ENCODE measurements around the gene TMC2. TPM values are rescaled to one million over a fixed set of nuclear protein-coding genes. Genes with fewer than 3 reads are reported as not detected.
A peak's percentile ranks its signal among the peaks of the same experiment; 100 is the strongest.
"Not testable (repeated sequence)": the region's sequence is repeated elsewhere in the genome, so short reads cannot be mapped to it uniquely, and the experiment has no call there.

Gene TMC2
- polyA plus RNA-seq, 4 donors = 0.10 to 0.37 TPM; not detected in 2

DNA sequence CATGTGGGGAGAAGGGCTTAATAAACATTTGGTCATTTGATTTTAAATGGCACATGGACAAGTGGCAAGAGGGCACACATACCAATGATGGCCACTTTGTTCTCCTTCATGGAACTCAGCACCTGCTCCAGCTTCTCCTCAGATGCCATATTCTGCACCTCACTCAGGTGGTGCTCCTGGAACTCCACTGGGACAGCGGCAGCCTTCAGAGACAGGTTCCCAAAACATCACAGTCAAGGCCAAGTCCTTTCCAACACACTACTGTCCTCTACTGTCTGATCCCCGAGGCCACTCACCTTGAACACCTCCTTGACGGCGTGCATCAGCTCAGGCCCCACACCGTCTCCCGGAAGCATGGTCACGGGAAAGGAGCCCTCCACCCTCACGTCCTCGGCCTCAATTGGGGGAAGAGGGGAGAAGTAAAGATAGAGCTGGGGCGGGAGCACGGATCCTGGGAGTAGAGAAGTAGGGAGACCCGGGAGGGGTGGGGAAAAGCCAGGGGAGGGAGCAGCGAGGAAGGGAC is 127.1 kb downstream of the TMC2 start:
- Histone ChIP-seq H3K27ac (ENCODE audit: low read depth in 1 of 3, low read length in 2 of 3) (peak overlapping the region; percentile 81 to 96 (median 88)), H3K36me3 (ENCODE audit: control insufficient read depth in 3 of 3, insufficient read depth in 2 of 3, low read depth in 1 of 3, low read length in 3 of 3) (peaks cover 0 to 32% (median 11%) of the 10 kb centered on the region in 3 donors), H3K27me3 (ENCODE audit: control insufficient read depth in 3 of 3, insufficient read depth in 3 of 3, low read length in 3 of 3) (peaks cover 0 to 3% (median 0%) of the 10 kb centered on the region in 3 donors), H3K9me3 (ENCODE audit: control insufficient read depth in 2 of 2, insufficient read depth in 1 of 2, low read depth in 1 of 2, low read length in 1 of 2) (no peaks in the 10 kb centered on the region), H3K4me3 (ENCODE audit: low read depth in 1 of 3, low read length in 3 of 3) (peak overlapping the region; percentile 72 to 85 (median 78)), H3K4me1 (ENCODE audit: control insufficient read depth in 3 of 3, insufficient read depth in 2 of 3, low read depth in 1 of 3, low read length in 2 of 3) (peaks cover 0 to 5% (median 4%) of the 10 kb centered on the region in 3 donors)
- 2 to 7% (median 4%) methylated on average over 13 of the region's 13 CpGs for WGBS, 3 donors
- DNase-seq = no peak
- no peak for FAIRE-seq

GRCh38 chr20:2663887-2664719 is 127.7 kb downstream of the TMC2 start, which contains the start of gene IDH3B:
IDH3B (minus strand) TSS chr20:2664216; CDS start chr20:2664188, 28 bp downstream.
- WGBS, 3 donors = 5 to 6% (median 6%) methylated on average over 48 to 49 of the region's 49 CpGs
- H3K4me1 ChIP-seq (ENCODE audit: control insufficient read depth in 3 of 3, insufficient read depth in 2 of 3, low read depth in 1 of 3, low read length in 2 of 3) = peaks cover 0 to 5% (median 4%) of the 10 kb centered on the region in 3 donors
- peak within 1 kb of the TSS; percentile 72 to 85 (median 78) for H3K4me3 ChIP-seq (ENCODE audit: low read depth in 1 of 3, low read length in 3 of 3)
- FAIRE-seq (no peak), DNase-seq (peak; percentile 90 to 96)
- peaks cover 0 to 26% (median 6%) of the 10 kb centered on the region in 3 donors for H3K36me3 ChIP-seq (ENCODE audit: control insufficient read depth in 3 of 3, insufficient read depth in 2 of 3, low read depth in 1 of 3, low read length in 3 of 3)
- H3K9me3 ChIP-seq (ENCODE audit: control insufficient read depth in 2 of 2, insufficient read depth in 1 of 2, low read depth in 1 of 2, low read length in 1 of 2) = no peaks in the 10 kb centered on the region
- peaks cover 0 to 8% (median 0%) of the 10 kb centered on the region in 3 donors for H3K27me3 ChIP-seq (ENCODE audit: control insufficient read depth in 3 of 3, insufficient read depth in 3 of 3, low read length in 3 of 3)
- H3K27ac ChIP-seq (ENCODE audit: low read depth in 1 of 3, low read length in 2 of 3) = peak within 1 kb of the TSS; percentile 81 to 96 (median 88)

DNA sequence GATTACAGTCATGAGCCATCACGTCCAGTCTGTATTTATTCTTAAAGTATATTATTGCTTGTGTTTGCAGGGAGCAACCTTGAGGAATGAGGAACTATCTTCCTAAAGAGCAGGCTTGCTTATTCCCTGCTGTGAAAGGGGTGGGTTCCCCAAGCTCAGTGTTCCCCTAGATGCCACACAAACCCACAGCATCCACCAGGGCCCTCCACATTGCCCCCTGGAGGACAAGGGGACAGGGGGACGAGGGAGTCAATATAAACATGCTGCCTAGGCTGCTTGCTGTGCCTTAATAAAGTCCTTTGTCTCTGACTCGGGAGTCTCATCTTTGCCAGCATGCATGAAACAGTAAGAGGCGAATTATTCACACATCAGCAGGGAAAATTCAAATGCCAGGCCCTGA is 135.6 kb downstream of the TMC2 start:
- no peak overlapping the region for H3K27ac ChIP-seq (ENCODE audit: low read depth in 1 of 3, low read length in 2 of 3)
- WGBS, 3 donors = 16 to 33% (median 26%) methylated on average over 4 of the region's 4 CpGs
- FAIRE-seq (no peak), DNase-seq (no peak)
- no peak overlapping the region for H3K4me3 ChIP-seq (ENCODE audit: low read depth in 1 of 3, low read length in 3 of 3)
- H3K27me3 ChIP-seq (ENCODE audit: control insufficient read depth in 3 of 3, insufficient read depth in 3 of 3, low read length in 3 of 3) = peaks cover 0 to 16% (median 0%) of the 10 kb centered on the region in 3 donors
- H3K4me1 ChIP-seq (ENCODE audit: control insufficient read depth in 3 of 3, insufficient read depth in 2 of 3, low read depth in 1 of 3, low read length in 2 of 3) = no peaks in the 10 kb centered on the region
- no peaks in the 10 kb centered on the region for H3K9me3 ChIP-seq (ENCODE audit: control insufficient read depth in 2 of 2, insufficient read depth in 1 of 2, low read depth in 1 of 2, low read length in 1 of 2)
- no peaks in the 10 kb centered on the region for H3K36me3 ChIP-seq (ENCODE audit: control insufficient read depth in 3 of 3, insufficient read depth in 2 of 3, low read depth in 1 of 3, low read length in 3 of 3)

- FAIRE-seq = no peak
- no peaks in the 10 kb centered on the region for H3K9me3 ChIP-seq (ENCODE audit: control insufficient read depth in 2 of 2, insufficient read depth in 1 of 2, low read depth in 1 of 2, low read length in 1 of 2)
- no peak for DNase-seq
- H3K4me3 ChIP-seq (ENCODE audit: low read depth in 1 of 3, low read length in 3 of 3) = no peak overlapping the region
- H3K27ac ChIP-seq (ENCODE audit: low read depth in 1 of 3, low read length in 2 of 3) = no peak overlapping the region
- H3K36me3 ChIP-seq (ENCODE audit: control insufficient read depth in 3 of 3, insufficient read depth in 2 of 3, low read depth in 1 of 3, low read length in 3 of 3) = no peaks in the 10 kb centered on the region
- H3K27me3 ChIP-seq (ENCODE audit: control insufficient read depth in 3 of 3, insufficient read depth in 3 of 3, low read length in 3 of 3) = peaks cover 0 to 16% (median 0%) of the 10 kb centered on the region in 3 donors
- WGBS, 3 donors = 67 to 70% (median 69%) methylated on average over 3 of the region's 3 CpGs
- no peaks in the 10 kb centered on the region for H3K4me1 ChIP-seq (ENCODE audit: control insufficient read depth in 3 of 3, insufficient read depth in 2 of 3, low read depth in 1 of 3, low read length in 2 of 3)
These were observed 136.1 kb downstream of the TMC2 start for GRCh38 chr20:2672446-2672845.

GRCh38 chr20:2673453-2673852 is 137.1 kb downstream of the TMC2 start:
- FAIRE-seq = no peak
- Histone ChIP-seq H3K9me3 (ENCODE audit: control insufficient read depth in 2 of 2, insufficient read depth in 1 of 2, low read depth in 1 of 2, low read length in 1 of 2) (no peaks in the 10 kb centered on the region), H3K36me3 (ENCODE audit: control insufficient read depth in 3 of 3, insufficient read depth in 2 of 3, low read depth in 1 of 3, low read length in 3 of 3) (no peaks in the 10 kb centered on the region), H3K27ac (ENCODE audit: low read depth in 1 of 3, low read length in 2 of 3) (no peak overlapping the region), H3K4me3 (ENCODE audit: low read depth in 1 of 3, low read length in 3 of 3) (no peak overlapping the region), H3K4me1 (ENCODE audit: control insufficient read depth in 3 of 3, insufficient read depth in 2 of 3, low read depth in 1 of 3, low read length in 2 of 3) (no peaks in the 10 kb centered on the region), H3K27me3 (ENCODE audit: control insufficient read depth in 3 of 3, insufficient read depth in 3 of 3, low read length in 3 of 3) (peaks cover 0 to 18% (median 0%) of the 10 kb centered on the region in 3 donors)
- 78 to 85% (median 79%) methylated on average over 4 of the region's 4 CpGs for WGBS, 3 donors
- no peak for DNase-seq

DNA sequence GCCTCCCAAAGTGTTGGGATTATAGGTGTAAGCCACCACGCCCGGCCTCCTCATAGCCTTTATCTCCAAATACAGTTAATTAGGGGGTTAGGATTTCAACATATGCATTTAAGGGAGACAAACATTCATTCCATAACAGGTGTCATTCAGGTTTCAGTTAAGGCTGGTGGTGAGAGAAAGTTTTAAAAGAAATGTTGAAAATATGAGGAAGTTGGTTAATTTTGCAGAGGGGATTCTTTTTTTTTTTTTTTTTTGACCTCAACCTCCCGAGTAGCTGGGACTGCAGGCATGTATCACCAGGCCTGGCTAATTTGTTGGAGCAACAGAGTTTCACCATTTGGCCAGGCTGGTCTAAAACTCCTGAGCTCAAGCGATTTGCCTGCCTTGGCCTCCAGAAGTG is 143.7 kb downstream of the TMC2 start:
- Histone ChIP-seq H3K27me3 (ENCODE audit: control insufficient read depth in 3 of 3, insufficient read depth in 3 of 3, low read length in 3 of 3) (peaks cover 0 to 5% (median 0%) of the 10 kb centered on the region in 3 donors), H3K4me1 (ENCODE audit: control insufficient read depth in 3 of 3, insufficient read depth in 2 of 3, low read depth in 1 of 3, low read length in 2 of 3) (no peaks in the 10 kb centered on the region), H3K27ac (ENCODE audit: low read depth in 1 of 3, low read length in 2 of 3) (no peak overlapping the region), H3K4me3 (ENCODE audit: low read depth in 1 of 3, low read length in 3 of 3) (no peak overlapping the region), H3K36me3 (ENCODE audit: control insufficient read depth in 3 of 3, insufficient read depth in 2 of 3, low read depth in 1 of 3, low read length in 3 of 3) (no peaks in the 10 kb centered on the region), H3K9me3 (ENCODE audit: control insufficient read depth in 2 of 2, insufficient read depth in 1 of 2, low read depth in 1 of 2, low read length in 1 of 2) (no peaks in the 10 kb centered on the region)
- FAIRE-seq (no peak), DNase-seq (no peak)
- WGBS, 3 donors = 71 to 76% (median 75%) methylated on average over 4 of the region's 4 CpGs

- FAIRE-seq; H3K4me3 ChIP-seq (ENCODE audit: low read depth in 1 of 3, low read length in 3 of 3); H3K4me1 ChIP-seq (ENCODE audit: control insufficient read depth in 3 of 3, insufficient read depth in 2 of 3, low read depth in 1 of 3, low read length in 2 of 3); H3K27ac ChIP-seq (ENCODE audit: low read depth in 1 of 3, low read length in 2 of 3); DNase-seq; H3K9me3 ChIP-seq (ENCODE audit: control insufficient read depth in 2 of 2, insufficient read depth in 1 of 2, low read depth in 1 of 2, low read length in 1 of 2); H3K36me3 ChIP-seq (ENCODE audit: control insufficient read depth in 3 of 3, insufficient read depth in 2 of 3, low read depth in 1 of 3, low read length in 3 of 3): not testable (repeated sequence)
- peaks cover 0 to 17% (median 0%) of the 10 kb centered on the region in 3 donors for H3K27me3 ChIP-seq (ENCODE audit: control insufficient read depth in 3 of 3, insufficient read depth in 3 of 3, low read length in 3 of 3)
- WGBS, 3 donors = 57 to 86% (median 80%) methylated on average over 3 of the region's 3 CpGs
These were observed 145.7 kb downstream of the TMC2 start for GRCh38 chr20:2682040-2682439.

DNA sequence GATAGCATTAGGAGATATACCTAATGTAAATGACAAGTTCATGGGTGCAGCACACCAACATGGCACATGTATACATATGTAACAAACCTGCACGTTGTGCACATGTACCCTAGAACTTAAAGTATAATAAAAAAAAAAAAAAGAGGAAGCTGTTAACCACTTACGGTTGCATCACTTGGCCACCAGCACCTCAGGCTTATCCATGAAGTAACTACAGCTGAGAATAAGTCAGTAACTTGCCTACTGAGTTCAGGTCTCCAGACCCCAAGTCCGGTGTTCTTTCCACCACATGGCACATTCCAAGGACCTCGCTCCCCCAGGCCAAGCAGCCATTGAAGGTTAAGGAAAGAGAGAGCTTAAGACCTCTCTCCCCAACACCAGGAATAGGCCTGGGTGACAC is 148.4 kb downstream of the TMC2 start:
- WGBS, 3 donors = 60 to 88% (median 65%) methylated on average over 3 to 4 of the region's 4 CpGs
- H3K9me3 ChIP-seq (ENCODE audit: control insufficient read depth in 2 of 2, insufficient read depth in 1 of 2, low read depth in 1 of 2, low read length in 1 of 2); DNase-seq; H3K27ac ChIP-seq (ENCODE audit: low read depth in 1 of 3, low read length in 2 of 3); H3K36me3 ChIP-seq (ENCODE audit: control insufficient read depth in 3 of 3, insufficient read depth in 2 of 3, low read depth in 1 of 3, low read length in 3 of 3); H3K4me3 ChIP-seq (ENCODE audit: low read depth in 1 of 3, low read length in 3 of 3); FAIRE-seq; H3K4me1 ChIP-seq (ENCODE audit: control insufficient read depth in 3 of 3, insufficient read depth in 2 of 3, low read depth in 1 of 3, low read length in 2 of 3): not testable (repeated sequence)
- peaks cover 0 to 42% (median 0%) of the 10 kb centered on the region in 3 donors for H3K27me3 ChIP-seq (ENCODE audit: control insufficient read depth in 3 of 3, insufficient read depth in 3 of 3, low read length in 3 of 3)

Measured in small intestine (tissue), 7 donors.